ENCODE results near the gene HERC2.
"Not testable (repeated sequence)": the region's sequence is repeated elsewhere in the genome, so short reads cannot be mapped to it uniquely, and the experiment has no call there.

Gene HERC2

DNA sequence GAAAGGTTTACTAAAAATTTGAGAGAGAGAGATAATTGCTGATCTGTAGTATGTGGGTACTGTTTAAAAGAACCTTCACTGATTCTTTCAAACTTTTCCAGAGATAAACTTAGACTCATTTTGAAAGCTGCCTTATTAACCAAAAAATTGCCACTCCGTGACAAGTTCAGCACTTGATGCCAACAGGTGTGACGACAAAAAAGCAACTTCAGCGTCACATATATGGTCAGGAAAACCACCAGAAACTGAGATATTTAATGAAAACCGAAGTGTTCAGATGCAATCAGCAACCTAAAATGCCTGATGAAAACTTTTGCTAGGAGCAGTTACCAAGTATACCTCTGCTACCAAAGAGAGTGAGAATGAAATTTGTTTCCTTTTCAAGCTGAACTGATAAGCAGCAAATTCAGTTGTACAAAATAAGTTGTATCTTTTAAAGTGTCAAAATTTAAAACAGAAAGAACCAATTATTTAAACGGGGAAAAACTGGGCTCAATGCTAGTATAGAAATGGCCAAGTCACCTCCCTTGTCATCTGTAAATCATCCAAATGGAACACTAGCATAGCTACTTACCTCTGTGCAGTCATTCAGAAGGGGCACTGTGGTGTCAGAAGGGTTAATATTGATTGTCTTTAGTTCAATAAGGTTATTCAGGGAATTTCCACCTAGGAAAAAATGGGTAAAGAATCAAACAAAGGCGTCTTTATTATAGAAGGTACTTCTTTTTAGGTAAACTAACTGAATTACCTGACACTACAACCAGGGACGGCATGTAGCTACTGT is 131.4 kb downstream of the HERC2 start:
- no peak for DNase-seq
- in situ Hi-C loops (cut with MboI; ENCODE audit: low pct_unique_long_range_greater_than_20kb, low sequenced_read_pairs): no loop called here

- in situ Hi-C loops (cut with MboI; ENCODE audit: low pct_unique_long_range_greater_than_20kb, low sequenced_read_pairs): no loop called here
- no peak for DNase-seq
Observed at GRCh38 chr15:28185148-28185895, 136.7 kb downstream of the HERC2 start.

- in situ Hi-C loops (cut with MboI; ENCODE audit: low pct_unique_long_range_greater_than_20kb, low sequenced_read_pairs): no loop called here
- no peak for DNase-seq
Observed at GRCh38 chr15:28184166-28184565, 137.8 kb downstream of the HERC2 start.

DNA sequence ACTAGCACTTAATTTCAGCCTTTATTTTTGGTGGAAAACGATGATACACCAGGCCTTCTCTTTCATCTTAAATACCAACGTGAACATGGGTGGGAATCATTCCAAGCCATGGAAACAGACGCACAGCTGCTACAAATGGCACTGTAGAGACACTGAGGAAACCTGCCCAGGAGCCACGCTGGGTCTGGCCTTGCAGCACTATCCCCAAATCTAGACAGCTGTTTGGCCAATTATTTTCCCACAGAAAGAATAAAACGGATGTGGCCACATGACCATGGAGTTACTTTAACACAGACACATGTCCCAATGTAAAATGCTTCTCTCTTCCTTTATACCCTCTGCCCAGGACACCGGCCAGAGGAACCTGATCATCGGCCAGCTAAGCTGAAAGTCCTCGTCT is 139.2 kb downstream of the HERC2 start:
- DNase-seq: no peak
- in situ Hi-C loops (cut with MboI; ENCODE audit: low pct_unique_long_range_greater_than_20kb, low sequenced_read_pairs): no loop called here

- in situ Hi-C loops (cut with MboI; ENCODE audit: low pct_unique_long_range_greater_than_20kb, low sequenced_read_pairs): no loop called here
- no peak for DNase-seq
Observed at GRCh38 chr15:28182216-28182615, 139.8 kb downstream of the HERC2 start.

DNA sequence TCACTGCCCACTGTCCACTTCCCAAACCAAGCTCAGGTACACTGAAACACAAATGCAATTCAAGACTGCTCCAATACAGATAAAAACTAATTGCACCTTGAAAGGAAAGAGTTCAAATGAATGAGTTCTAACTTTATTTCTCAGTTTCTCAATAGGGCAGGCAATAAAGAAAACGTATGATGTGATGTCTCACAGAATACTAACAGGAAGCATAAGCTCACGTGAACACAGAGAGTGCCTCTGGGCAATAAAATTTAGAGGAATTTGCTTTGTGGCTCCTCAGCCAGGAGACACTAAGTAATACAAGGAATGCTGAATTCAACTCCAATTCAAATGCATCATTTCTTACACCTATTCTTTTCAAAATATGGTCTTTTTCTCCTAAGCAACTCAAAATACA is 140.6 kb downstream of the HERC2 start:
- in situ Hi-C loops (cut with MboI; ENCODE audit: low pct_unique_long_range_greater_than_20kb, low sequenced_read_pairs): no loop called here
- DNase-seq: no peak

DNA sequence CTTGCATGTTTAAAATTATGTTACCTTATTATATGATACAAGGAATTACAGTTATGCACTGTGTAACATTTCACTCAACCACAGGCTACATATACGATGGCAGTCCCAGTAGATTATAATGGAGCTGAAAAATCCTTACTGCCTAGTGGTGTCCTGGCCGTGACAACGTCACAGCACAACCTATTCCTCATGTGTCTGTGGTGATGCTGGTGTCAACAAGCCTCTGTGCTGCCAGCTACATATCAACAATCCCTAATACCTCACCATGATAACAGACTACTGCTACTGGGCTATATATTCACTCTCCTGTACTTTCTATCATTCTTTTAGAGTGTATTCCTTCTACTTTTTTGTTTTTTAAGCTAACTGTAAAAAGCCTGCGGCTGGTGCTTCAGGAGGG is 142.7 kb downstream of the HERC2 start:
- in situ Hi-C loops (cut with MboI; ENCODE audit: low pct_unique_long_range_greater_than_20kb, low sequenced_read_pairs): no loop called here
- no peak for DNase-seq

DNA sequence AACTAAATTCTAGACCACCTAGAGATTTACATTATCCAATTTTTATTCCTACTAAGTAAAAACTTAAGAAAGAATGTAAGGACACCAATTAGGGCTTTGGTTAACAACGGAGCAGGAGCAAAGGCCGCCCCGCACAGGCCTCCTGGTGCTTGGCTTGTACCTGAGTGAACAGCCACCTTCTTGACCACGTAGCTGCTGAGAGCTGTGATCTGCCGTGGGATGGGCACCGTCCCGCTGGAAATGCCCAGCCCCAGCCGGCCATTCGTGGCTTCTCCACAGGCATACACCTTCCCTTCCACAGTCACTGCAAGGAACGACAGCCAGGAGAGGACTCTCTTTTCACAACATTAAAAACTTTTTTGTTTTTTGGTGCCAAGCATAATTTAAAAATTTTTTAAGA is 143.3 kb downstream of the HERC2 start:
- no peak for DNase-seq
- in situ Hi-C loops (cut with MboI; ENCODE audit: low pct_unique_long_range_greater_than_20kb, low sequenced_read_pairs): no loop called here

DNA sequence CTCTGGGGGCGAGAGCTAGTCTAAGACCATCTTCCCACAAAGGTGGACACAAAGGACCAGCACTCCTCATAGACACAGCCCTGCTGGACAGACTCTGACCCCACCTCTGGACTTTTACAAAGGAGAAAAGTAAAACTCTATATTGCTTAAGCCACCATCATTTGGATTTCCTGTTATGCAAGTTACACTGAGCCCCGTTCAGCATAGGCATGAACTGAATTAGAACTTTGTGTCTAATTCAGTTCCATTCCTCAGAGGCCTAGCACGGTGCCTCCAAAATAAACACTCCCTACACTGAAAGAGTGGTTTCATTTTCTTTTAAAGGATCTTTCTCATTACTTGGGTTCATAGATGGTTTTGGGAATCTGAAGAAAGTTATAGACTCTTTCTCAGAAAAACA is 143.7 kb downstream of the HERC2 start:
- no peak for DNase-seq
- in situ Hi-C loops (cut with MboI; ENCODE audit: low pct_unique_long_range_greater_than_20kb, low sequenced_read_pairs): no loop called here

- DNase-seq: no peak
- in situ Hi-C loops (cut with MboI; ENCODE audit: low pct_unique_long_range_greater_than_20kb, low sequenced_read_pairs): no loop called here
Observed at GRCh38 chr15:28169366-28169765, 152.6 kb downstream of the HERC2 start.

GRCh38 chr15:28168405-28169121 is 153.4 kb downstream of the HERC2 start:
- in situ Hi-C loops (cut with MboI; ENCODE audit: low pct_unique_long_range_greater_than_20kb, low sequenced_read_pairs): not testable (repeated sequence)
- DNase-seq: peak; percentile 64

DNA sequence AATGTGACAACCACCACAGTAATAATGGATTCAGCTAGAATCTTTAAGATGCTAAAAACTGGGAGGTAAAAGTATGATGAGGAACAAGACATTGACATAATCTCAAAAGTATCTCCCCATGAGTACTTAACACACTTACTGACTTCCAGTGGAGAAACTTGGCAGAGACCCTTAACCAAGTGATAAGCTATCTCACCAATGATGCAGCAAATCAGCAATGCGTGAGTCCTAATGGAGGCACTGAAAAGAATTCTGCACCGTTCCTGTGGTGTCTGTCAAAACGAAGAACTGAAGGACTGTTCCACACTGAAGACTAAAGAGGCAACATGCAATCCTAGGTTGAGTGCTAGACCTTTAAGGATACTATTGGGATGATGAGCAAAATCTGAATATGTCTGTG is 154.9 kb downstream of the HERC2 start:
- no peak for DNase-seq
- in situ Hi-C loops (cut with MboI; ENCODE audit: low pct_unique_long_range_greater_than_20kb, low sequenced_read_pairs): no loop called here

- in situ Hi-C loops (cut with MboI; ENCODE audit: low pct_unique_long_range_greater_than_20kb, low sequenced_read_pairs): no loop called here
- DNase-seq: no peak
Observed at GRCh38 chr15:28165791-28166190, 156.2 kb downstream of the HERC2 start.

- in situ Hi-C loops (cut with MboI; ENCODE audit: low pct_unique_long_range_greater_than_20kb, low sequenced_read_pairs): no loop called here
- DNase-seq: no peak
Observed at GRCh38 chr15:28164876-28165275, 157.1 kb downstream of the HERC2 start.

GRCh38 chr15:28154283-28154682 is 167.7 kb downstream of the HERC2 start:
- in situ Hi-C loops (cut with MboI; ENCODE audit: low pct_unique_long_range_greater_than_20kb, low sequenced_read_pairs): no loop called here
- DNase-seq: no peak

DNA sequence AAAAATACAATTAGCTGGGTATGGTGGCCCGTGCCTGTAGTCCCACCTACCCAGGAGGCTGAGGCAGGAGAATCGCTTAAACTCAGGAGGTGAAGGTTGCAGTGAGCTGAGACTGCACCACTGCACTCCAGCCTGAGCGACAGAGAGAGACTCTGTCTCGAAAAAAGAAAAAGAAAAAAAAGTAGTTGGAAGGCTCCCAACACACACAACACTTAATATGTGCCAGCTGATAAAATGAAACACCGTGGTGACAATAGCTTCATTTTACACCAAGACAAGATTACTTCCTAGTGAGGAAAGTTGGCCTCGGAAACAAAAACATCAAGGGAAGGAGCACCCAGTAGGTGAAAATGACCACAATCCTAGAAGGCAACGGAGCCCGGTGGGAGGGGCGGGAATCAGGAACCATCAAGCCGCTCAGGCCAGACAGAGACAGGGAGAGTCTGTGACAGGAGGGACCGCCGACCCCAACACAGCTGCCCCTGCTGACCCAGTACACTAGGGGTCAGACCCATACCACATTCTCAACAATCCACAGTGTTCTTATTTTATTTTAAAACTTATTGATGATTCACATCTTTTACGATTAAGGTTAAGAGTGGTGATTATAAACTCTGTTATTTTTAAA is 168.4 kb downstream of the HERC2 start:
- in situ Hi-C loops (cut with MboI; ENCODE audit: low pct_unique_long_range_greater_than_20kb, low sequenced_read_pairs): no loop called here
- DNase-seq: no peak

GRCh38 chr15:28152538-28152923 is 169.4 kb downstream of the HERC2 start:
- in situ Hi-C loops (cut with MboI; ENCODE audit: low pct_unique_long_range_greater_than_20kb, low sequenced_read_pairs); DNase-seq: not testable (repeated sequence)

DNA sequence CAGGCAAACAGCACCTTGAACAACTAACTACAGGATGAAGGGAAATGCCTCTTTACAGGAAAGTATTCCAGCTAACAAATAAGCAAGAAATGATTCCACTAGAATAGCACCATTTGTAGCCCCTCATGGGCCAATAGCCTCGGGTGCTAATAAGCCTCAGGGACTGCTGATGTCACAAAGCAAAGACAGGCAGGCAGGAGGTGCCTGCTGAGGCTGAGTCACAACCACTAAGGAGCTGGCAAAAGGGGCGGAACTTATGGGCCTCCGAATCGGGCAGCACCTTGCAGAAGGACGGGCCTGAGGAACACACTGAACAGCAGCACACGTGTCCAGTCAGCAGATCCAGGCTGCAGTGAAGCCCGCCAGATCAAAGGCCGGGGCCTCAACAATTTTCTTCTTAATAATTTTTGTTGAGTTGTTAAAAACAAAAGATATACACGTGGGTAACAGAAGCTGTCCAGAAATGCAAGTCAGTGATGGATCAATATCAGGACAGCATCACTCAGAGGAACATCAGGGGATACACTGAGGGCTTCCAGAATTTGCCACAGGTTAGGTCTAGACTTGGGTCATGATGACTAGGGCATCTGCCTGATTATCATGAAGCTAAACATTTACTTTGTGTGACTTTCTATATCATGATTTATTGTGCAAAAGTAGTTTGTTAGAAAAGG is 170.0 kb downstream of the HERC2 start:
- in situ Hi-C loops (cut with MboI; ENCODE audit: low pct_unique_long_range_greater_than_20kb, low sequenced_read_pairs): not testable (repeated sequence)

DNA sequence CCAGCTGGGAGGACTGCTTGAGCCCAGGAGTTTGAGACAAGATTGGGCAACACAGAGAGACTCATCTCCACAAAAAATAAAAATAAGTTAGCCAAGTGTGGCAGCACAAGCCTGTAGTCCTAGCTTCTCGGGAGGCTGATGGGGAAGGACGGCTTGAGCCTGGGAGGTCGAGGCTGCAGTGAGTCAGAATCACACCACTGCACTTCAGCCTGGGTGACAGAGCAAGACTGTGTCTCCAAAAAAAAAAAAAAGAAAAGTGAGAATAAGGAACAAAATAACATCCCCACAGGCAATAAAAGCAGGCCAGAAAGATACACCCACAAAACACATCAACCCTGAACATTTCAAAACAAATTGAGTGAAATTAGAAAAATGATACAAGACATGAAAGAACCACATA is 174.2 kb downstream of the HERC2 start:
- in situ Hi-C loops (cut with MboI; ENCODE audit: low pct_unique_long_range_greater_than_20kb, low sequenced_read_pairs): no loop called here
- DNase-seq: no peak

More for the DNA sequence above, 170.0 kb downstream of the HERC2 start:
- not testable (repeated sequence) for DNase-seq
